Endothelial cell of umbilical vein (primary cell): ENCODE results near the gene RNASE13. TPM values are rescaled to one million over a fixed set of nuclear protein-coding genes. Genes with fewer than 3 reads are reported as not detected.

Source experiments
- BruUV-seq: library from RNA; stranded (reverse); fragments of 400-500 nt; replicated peaks from 2 replicates; lab custom pipeline; 2021; lab: Mats Ljungman, UMichigan
- CTCF ChIA-PET: fragments of 300-600, 350-600 bp; sonication (Branson Sonifier 250); formaldehyde crosslinking; loops from one replicate; lab custom pipeline; 2021; ENCODE audit warnings: antibody characterized with exemption, inconsistent platforms; lab: Charles Lee
- POLR2A ChIA-PET: fragments of 300-600, 350-600 bp; sonication (Branson Sonifier 250); formaldehyde crosslinking; loops from one replicate; lab custom pipeline; 2021; ENCODE audit warnings: antibody characterized with exemption, inconsistent platforms; lab: Charles Lee
- DNase-seq: peaks from one replicate; pipeline ENCODE4 v3.0.0-alpha.2; 2011; ENCODE audit warnings: low read depth, low spot score
- FAIRE-seq: peaks from 2 replicates; lab custom pipeline; 2011; peaks lifted over from hg19 to GRCh38; lab: Jason Lieb, UNC
- H2AFZ ChIP-seq: 2 replicates; pipeline ENCODE4 v1.6.0; 2012; ENCODE audit warnings: low read depth, low read length, control low read depth, inconsistent platforms
- H3K27ac ChIP-seq: 2 replicates; pipeline ENCODE4 v1.5.1; 2011; ENCODE audit warnings: low read depth, mild to moderate bottlenecking, control low read depth, low read length, moderate library complexity; ENCODE audit not compliant: insufficient read depth
- H3K27me3 ChIP-seq, 2 experiments: 2 replicates each; pipeline versions ENCODE4 v1.6.0 to v1.6.1; 2011; ENCODE audit warnings: low read length in 2 of 2, mixed read lengths in 1 of 2; ENCODE audit not compliant: control insufficient read depth in 2 of 2, insufficient read depth in 2 of 2
- H3K36me3 ChIP-seq, 2 experiments: 2 replicates in 1 of 2; 3 replicates in 1 of 2; pipeline ENCODE4 v1.5.1; 2011; ENCODE audit warnings: low read length in 2 of 2, mild to moderate bottlenecking in 1 of 2, moderate library complexity in 1 of 2; ENCODE audit not compliant: control insufficient read depth in 2 of 2, insufficient read depth in 2 of 2; ENCODE audit errors: extremely low read depth in 1 of 2
- H3K4me1 ChIP-seq: 3 replicates; pipeline ENCODE4 v1.5.1; 2011; ENCODE audit warnings: mild to moderate bottlenecking, low read length; ENCODE audit not compliant: control insufficient read depth, insufficient read depth; ENCODE audit errors: extremely low read depth
- H3K4me2 ChIP-seq: 2 replicates; pipeline ENCODE4 v1.6.1; 2011; ENCODE audit warnings: low read length, control low read depth, mixed read lengths; ENCODE audit not compliant: insufficient read depth
- H3K4me3 ChIP-seq, 3 experiments: fragments of 200-600 bp in 1 of 3; sonication (generic), shearing (Covaris generic) in 1 of 3; replicated peaks in 1 of 3; 2 replicates each; pipeline ENCODE4 v1.5.1; 2011 to 2016; ENCODE audit warnings: control low read depth in 3 of 3, low read length in 3 of 3, mild to moderate bottlenecking in 2 of 3, inconsistent platforms in 1 of 3, low read depth in 1 of 3, moderate library complexity in 1 of 3; ENCODE audit not compliant: insufficient read depth in 1 of 3
- H3K79me2 ChIP-seq: 2 replicates; pipeline ENCODE4 v1.6.0; 2012; ENCODE audit warnings: low read length, inconsistent platforms; ENCODE audit not compliant: control insufficient read depth, insufficient read depth
- H3K9ac ChIP-seq: replicated peaks from 2 replicates; pipeline ENCODE3; 2011; ENCODE audit warnings: low read length, control low read depth; ENCODE audit not compliant: insufficient read depth; ENCODE audit errors: extremely low read depth
- H3K9me1 ChIP-seq: replicated peaks from 3 replicates; pipeline ENCODE4 v1.6.0; 2011; ENCODE audit warnings: mild to moderate bottlenecking, low read length; ENCODE audit not compliant: control insufficient read depth, insufficient read depth; ENCODE audit errors: extremely low read depth
- H3K9me3 ChIP-seq: replicated peaks from 2 replicates; pipeline ENCODE4 v1.5.1; 2012; ENCODE audit warnings: low read length, inconsistent platforms; ENCODE audit not compliant: control insufficient read depth, insufficient read depth
- H4K20me1 ChIP-seq: replicated peaks from 2 replicates; pipeline ENCODE3; 2011; ENCODE audit warnings: mild to moderate bottlenecking, low read length; ENCODE audit not compliant: control insufficient read depth, insufficient read depth; ENCODE audit errors: extremely low read depth
- EZH2 ChIP-seq: IDR thresholded peaks from 2 replicates; pipeline ENCODE4 v1.6.1; 2012; ENCODE audit warnings: borderline replicate concordance, low read depth, mild to moderate bottlenecking, moderate library complexity, low read length, inconsistent platforms; ENCODE audit not compliant: severe bottlenecking
- FOS ChIP-seq: IDR thresholded peaks from 2 replicates; pipeline ENCODE4 v1.6.1; 2011; ENCODE audit warnings: mild to moderate bottlenecking, low read length, moderate library complexity, borderline replicate concordance; ENCODE audit not compliant: insufficient read depth
- JUN ChIP-seq: IDR thresholded peaks from 2 replicates; pipeline ENCODE4 v1.6.1; 2011; ENCODE audit warnings: borderline replicate concordance, low read depth; ENCODE audit not compliant: insufficient read length, insufficient read depth
- MYC ChIP-seq: IDR thresholded peaks from one replicate; pipeline ENCODE4 v1.6.1; 2011; ENCODE audit warnings: mild to moderate bottlenecking, low read depth, low read length
- dilution Hi-C: fragments of 300-500 bp; cut with MboI; formaldehyde crosslinking; loops from one replicate; pipeline ENCODE4 v1.15.0; 2019; ENCODE audit warnings: low sequenced_read_pairs; ENCODE audit not compliant: extremely low pct_ligation_motif_present
- intact Hi-C: fragments of 100-400 bp; cut with micrococcal nuclease; formaldehyde crosslinking; loops from one replicate; pipeline ENCODE4 v1.10.0; 2022
- polyA plus RNA-seq, 4 experiments: library from polyadenylated mRNA; depleted of rRNA in 3 of 4; stranded (reverse) in 3 of 4; unstranded in 1 of 4; fragments of >200 nt; gene quantifications; 2 replicates each; pipeline versions ENCODE4 v1.2.1 to v1.2.3, GENCODE V29; 2011 to 2012; ENCODE audit warnings: missing spikeins in 1 of 4
- total RNA-seq: library from RNA; stranded (reverse); gene quantifications from 2 replicates; pipeline ENCODE4 v1.2.3, GENCODE V29; 2021

RNASE13 gene
- total and polyA plus RNA-seq, 2 donors (not counting 3 experiments of a cell fraction or from before 2014, with no cell fraction given), result not detected

GRCh38 chr14:21057803-21058675 is 23.4 kb upstream of the RNASE13 start, which contains the start of gene RNASE8:
Gene RNASE8, plus strand, starts transcription at chr14:21057822. Its CDS starts 71 bp downstream, at chr14:21057893.
- Histone ChIP-seq H3K4me2 (no peak within 1 kb of the TSS), H2AFZ (no peak within 1 kb of the TSS), H3K4me1 (no peaks in the 10 kb centered on the region), H4K20me1 (no peaks in the 10 kb centered on the region), H3K27ac (no peak within 1 kb of the TSS), H3K9me3 (no peaks in the 10 kb centered on the region), H3K4me3 (no peak within 1 kb of the TSS), H3K36me3 (no peaks in the 10 kb centered on the region), H3K27me3 (peaks cover 11 to 24% of the 10 kb centered on the region in 2 experiments), H3K9ac (no peak within 1 kb of the TSS), H3K9me1 (no peaks in the 10 kb centered on the region), H3K79me2 (no peaks in the 10 kb centered on the region)
- POLR2A ChIA-PET, result interaction anchor here (0.6 kb wide), 1 partner anchor 14 kb away, joined by 4 read pairs; no protein-coding TSS in a partner anchor
- CTCF ChIA-PET, result interaction anchor here (0.9 to 1.8 kb wide), 3 partner anchors 10 to 43 kb away, joined by 4 to 8 read pairs (median 5); no protein-coding TSS in a partner anchor
- dilution Hi-C loops, result no loop called here
- no TSS peak for BruUV-seq
- DNase-seq (no peak), FAIRE-seq (no peak)
- no peak for TF ChIP-seq MYC
- TF ChIP-seq JUN, result no peak
- TF ChIP-seq EZH2, result no peak
- no peak for TF ChIP-seq FOS
- intact Hi-C loops, result no loop called here

GRCh38 chr14:21056520-21057163 is 22.0 kb upstream of the RNASE13 start:
- ChIA-PET CTCF (interaction anchor here (0.8 to 1.6 kb wide), 3 partner anchors 12 to 42 kb away, joined by 3 to 6 read pairs (median 3); no protein-coding TSS in a partner anchor), POLR2A (no interaction called here)
- no peaks in the 10 kb centered on the region for H3K9me1 ChIP-seq
- H3K9ac ChIP-seq, result no peak overlapping the region
- H3K27me3 ChIP-seq, result peaks cover 12 to 19% of the 10 kb centered on the region in 2 experiments
- H2AFZ ChIP-seq, result no peak overlapping the region
- dilution Hi-C loops (no loop called here), intact Hi-C loops (no loop called here)
- H3K4me2 ChIP-seq, result no peak overlapping the region
- H3K4me3 ChIP-seq, result no peak overlapping the region
- H3K36me3 ChIP-seq, result no peaks in the 10 kb centered on the region
- BruUV-seq, result no TSS peak
- H3K4me1 ChIP-seq, result no peaks in the 10 kb centered on the region
- H3K27ac ChIP-seq, result no peak overlapping the region
- H4K20me1 ChIP-seq, result no peaks in the 10 kb centered on the region
- FAIRE-seq, result no peak
- no peak for DNase-seq
- H3K9me3 ChIP-seq, result no peaks in the 10 kb centered on the region
- H3K79me2 ChIP-seq, result no peaks in the 10 kb centered on the region
- TF ChIP-seq EZH2, result no peak
